A549 treated with GW870086 at 1 μM for 4 hours (cell line): Measurements from ENCODE around the gene ASPHD2. TPM values are rescaled to one million over a fixed set of nuclear protein-coding genes. Genes with fewer than 3 reads are reported as not detected.

Experiments used
- total RNA-seq: library from RNA; stranded (reverse); fragments of 200-300 nt; extraction: Qiagen RNA extraction; gene quantifications from 5 replicates; pipeline ENCODE4 v1.2.3, GENCODE V29; 2022; ENCODE audit warnings: low read depth

The ASPHD2 gene, protein sequence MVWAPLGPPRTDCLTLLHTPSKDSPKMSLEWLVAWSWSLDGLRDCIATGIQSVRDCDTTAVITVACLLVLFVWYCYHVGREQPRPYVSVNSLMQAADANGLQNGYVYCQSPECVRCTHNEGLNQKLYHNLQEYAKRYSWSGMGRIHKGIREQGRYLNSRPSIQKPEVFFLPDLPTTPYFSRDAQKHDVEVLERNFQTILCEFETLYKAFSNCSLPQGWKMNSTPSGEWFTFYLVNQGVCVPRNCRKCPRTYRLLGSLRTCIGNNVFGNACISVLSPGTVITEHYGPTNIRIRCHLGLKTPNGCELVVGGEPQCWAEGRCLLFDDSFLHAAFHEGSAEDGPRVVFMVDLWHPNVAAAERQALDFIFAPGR
- 1.1 to 1.2 TPM (median 1.1 TPM) in 5 replicates for total RNA-seq

DNA sequence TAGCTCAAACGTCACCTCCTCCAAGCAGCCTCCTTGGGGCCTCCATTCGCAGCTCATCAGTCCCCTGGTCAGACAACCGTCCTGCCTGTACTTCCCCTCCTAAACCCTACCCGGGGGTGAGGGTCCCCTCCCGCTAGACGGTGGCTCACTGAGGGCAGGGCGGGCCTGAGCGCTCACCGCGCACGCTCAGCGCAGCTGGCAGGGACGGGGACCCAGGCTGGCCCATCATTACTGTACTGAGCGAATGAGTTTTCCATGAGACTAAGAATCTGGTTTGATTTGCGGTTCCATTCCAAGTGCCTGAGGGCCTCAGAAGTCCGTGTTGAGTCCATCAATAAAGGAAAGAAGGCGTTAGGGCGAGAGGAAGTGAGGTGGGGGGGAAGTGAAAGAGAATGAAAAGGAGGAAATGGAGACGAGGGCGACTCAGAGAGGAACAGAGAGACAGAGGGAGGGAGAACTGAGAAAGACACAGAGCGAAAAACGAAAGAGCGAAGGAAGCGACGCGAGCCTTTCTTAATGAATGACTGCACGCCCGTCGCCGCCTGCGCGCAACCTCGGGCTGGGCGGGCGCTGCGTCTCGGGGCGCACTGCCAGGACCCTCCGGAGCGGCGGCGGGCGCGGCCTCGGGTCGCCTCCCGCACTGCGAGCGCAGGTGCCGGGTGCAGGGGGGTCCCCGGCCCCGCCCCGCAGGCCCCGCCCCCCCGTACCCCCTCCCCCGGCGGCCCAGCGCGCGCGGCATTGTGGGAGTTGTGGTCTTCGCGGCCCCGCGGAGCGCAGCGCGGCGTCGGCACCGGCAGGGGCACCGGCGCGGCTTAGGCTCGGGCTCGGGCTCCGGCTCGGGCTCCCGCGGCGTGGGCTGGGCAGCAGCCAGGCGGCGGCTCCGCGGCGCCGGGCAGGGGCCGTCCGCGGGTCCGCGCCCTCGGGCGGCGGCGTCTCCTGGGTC, at the start of gene ASPHD2:
Gene ASPHD2 (plus strand): TSS at position 746 of the 943 bp plus-strand sequence. CDS start 4,356 bp downstream, outside the sequence.

DNA sequence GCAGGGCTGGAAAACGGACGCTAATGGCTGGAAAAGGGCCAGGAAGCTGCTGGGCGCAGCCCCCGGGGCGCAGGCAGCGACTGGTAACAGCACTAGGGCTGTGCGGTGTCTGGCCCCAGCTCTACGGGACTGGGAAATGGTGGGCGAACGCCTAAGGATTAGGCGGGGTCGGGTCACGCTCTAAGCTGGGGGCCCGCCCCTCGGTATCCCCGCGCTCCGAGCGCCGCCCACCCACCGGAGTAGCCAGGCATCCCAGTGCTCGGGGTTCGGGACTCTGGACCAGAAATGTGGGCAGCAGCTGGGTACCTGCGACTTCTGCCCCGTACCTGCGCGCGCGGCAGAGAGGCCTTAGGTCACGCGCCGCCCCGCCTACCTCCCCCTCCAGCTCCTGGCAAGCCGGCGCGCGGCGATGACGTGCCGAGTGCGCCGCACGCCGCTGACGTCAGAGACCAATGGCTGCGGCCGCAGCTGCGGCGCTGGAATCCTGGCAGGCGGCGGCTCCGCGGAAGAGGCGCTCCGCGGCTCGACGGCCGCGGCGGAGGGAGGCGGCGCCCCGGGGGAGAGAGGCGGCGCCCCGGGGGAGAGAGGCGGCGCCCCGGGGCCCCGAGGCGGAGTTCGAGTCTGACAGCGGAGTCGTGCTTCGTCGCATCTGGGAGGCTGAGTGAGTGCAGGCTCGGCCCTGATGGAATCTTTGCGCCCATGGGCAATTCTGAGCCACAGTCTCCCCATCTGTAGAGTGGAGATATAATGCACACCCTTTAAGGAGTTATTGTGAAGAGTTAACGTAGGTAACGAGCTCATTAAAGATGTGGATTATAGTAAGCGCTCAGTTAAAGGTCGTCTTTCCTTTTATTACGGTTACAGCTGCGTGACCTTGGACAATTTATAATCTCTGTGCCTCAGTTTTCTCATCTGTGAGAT, 54.6 kb downstream of the ASPHD2 start, which contains the start of the genes HPS4 and SRRD:
Gene HPS4 (minus strand): TSS at position 345 of the 921 bp plus-strand sequence. CDS start 2,021 bp downstream, outside the sequence.
Gene SRRD (plus strand): TSS at position 439 of the 921 bp plus-strand sequence. CDS start 14 bp downstream, at position 453.

Other genes with a start within 250 kb of the ASPHD2 start
- gene HPS4, start 54.5 kb downstream of the ASPHD2 start, total RNA-seq = 12.9 to 16.7 TPM (median 15.6 TPM) in 5 replicates
- gene SRRD, start 54.6 kb downstream of the ASPHD2 start, total RNA-seq = 20.6 to 23.3 TPM (median 22.9 TPM) in 5 replicates
- 19.3 to 25.2 TPM (median 23.9 TPM) in 5 replicates for gene TFIP11, start 83.2 kb downstream of the ASPHD2 start, total RNA-seq
- gene TPST2, start 160.9 kb downstream of the ASPHD2 start, total RNA-seq = 9.0 to 10.9 TPM (median 10.4 TPM) in 5 replicates
- not detected in 5 replicates for gene CRYBB1, start 188.8 kb downstream of the ASPHD2 start, total RNA-seq
- not detected in 5 replicates for gene CRYBA4, start 192.7 kb downstream of the ASPHD2 start, total RNA-seq
- 0.22 to 0.32 TPM (median 0.23 TPM) in 5 replicates for gene MIAT, start 228.3 kb downstream of the ASPHD2 start, total RNA-seq